Fibroblast of lung (primary cell): ENCODE measurements around the gene NR0B2.

ENCODE experiments used
- EZH2 ChIP-seq: IDR thresholded peaks from 2 replicates; pipeline ENCODE4 v1.5.1; 2012; ENCODE audit warnings: low read length, control low read depth, mild to moderate bottlenecking; ENCODE audit errors: missing control alignments
- TF ChIP-seq, protein P1 (sequence below), 2 donors: IDR thresholded peaks in 1 of 2; conservative IDR thresholded peaks in 1 of 2; 1 replicate in 1 of 2; 2 replicates in 1 of 2; pipeline ENCODE4 v1.5.1; 2011 to 2012; ENCODE audit warnings: low read length in 2 of 2, control low read depth in 1 of 2, inconsistent platforms in 1 of 2, low read depth in 1 of 2, mild to moderate bottlenecking in 1 of 2

GRCh38 chr1:26959270-26959669 lies 45.5 kb upstream of the NR0B2 start:
- TF ChIP-seq, protein P1, sequence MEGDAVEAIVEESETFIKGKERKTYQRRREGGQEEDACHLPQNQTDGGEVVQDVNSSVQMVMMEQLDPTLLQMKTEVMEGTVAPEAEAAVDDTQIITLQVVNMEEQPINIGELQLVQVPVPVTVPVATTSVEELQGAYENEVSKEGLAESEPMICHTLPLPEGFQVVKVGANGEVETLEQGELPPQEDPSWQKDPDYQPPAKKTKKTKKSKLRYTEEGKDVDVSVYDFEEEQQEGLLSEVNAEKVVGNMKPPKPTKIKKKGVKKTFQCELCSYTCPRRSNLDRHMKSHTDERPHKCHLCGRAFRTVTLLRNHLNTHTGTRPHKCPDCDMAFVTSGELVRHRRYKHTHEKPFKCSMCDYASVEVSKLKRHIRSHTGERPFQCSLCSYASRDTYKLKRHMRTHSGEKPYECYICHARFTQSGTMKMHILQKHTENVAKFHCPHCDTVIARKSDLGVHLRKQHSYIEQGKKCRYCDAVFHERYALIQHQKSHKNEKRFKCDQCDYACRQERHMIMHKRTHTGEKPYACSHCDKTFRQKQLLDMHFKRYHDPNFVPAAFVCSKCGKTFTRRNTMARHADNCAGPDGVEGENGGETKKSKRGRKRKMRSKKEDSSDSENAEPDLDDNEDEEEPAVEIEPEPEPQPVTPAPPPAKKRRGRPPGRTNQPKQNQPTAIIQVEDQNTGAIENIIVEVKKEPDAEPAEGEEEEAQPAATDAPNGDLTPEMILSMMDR (conservative IDR thresholded peaks at IDR 0.05 in 1 of 2, IDR thresholded peaks at IDR 0.05 in 1 of 2; ENCODE audit: low read depth in 1 of 2, low read length in 2 of 2) = no peak
- TF ChIP-seq EZH2 = no peak
